Stimulated activated CD8-positive, alpha-beta memory T cell treated with anti-CD3 and anti-CD28 coated beads, Interleukin-12 subunit alpha, Interleukin-12 subunit beta, amount 100 ng/mL, for 4 hours (primary cell): ENCODE measurements around the gene ZFHX2.
"Not testable (repeated sequence)": the region's sequence is repeated elsewhere in the genome, so short reads cannot be mapped to it uniquely, and the experiment has no call there.

Experiments
- DNase-seq: peaks from one replicate; pipeline ENCODE4 v3.0.0-alpha.2; 2020; ENCODE audit warnings: low read depth

Gene ZFHX2

GRCh38 chr14:23539248-23540140, 12.1 kb downstream of the ZFHX2 start:
- DNase-seq, result no peak

- no peak for DNase-seq
Observed at GRCh38 chr14:23538785-23539184, 12.8 kb downstream of the ZFHX2 start.

GRCh38 chr14:23538050-23538718, 13.4 kb downstream of the ZFHX2 start:
- DNase-seq, result no peak

- DNase-seq, result no peak
Observed at GRCh38 chr14:23537351-23538049, 14.1 kb downstream of the ZFHX2 start.

GRCh38 chr14:23536906-23537305, 14.7 kb downstream of the ZFHX2 start:
- not testable (repeated sequence) for DNase-seq

GRCh38 chr14:23536494-23536893, 15.1 kb downstream of the ZFHX2 start:
- no peak for DNase-seq

- DNase-seq, result no peak
Observed at GRCh38 chr14:23535943-23536342, 15.6 kb downstream of the ZFHX2 start.

- DNase-seq, result no peak
Observed at GRCh38 chr14:23533652-23534435, 17.7 kb downstream of the ZFHX2 start.

GRCh38 chr14:23532658-23533057, 18.9 kb downstream of the ZFHX2 start:
- no peak for DNase-seq

GRCh38 chr14:23531391-23531790, 20.2 kb downstream of the ZFHX2 start:
- no peak for DNase-seq

GRCh38 chr14:23530375-23531055, 21.1 kb downstream of the ZFHX2 start:
- DNase-seq, result no peak

- DNase-seq, result no peak
Observed at GRCh38 chr14:23529016-23529415, 22.5 kb downstream of the ZFHX2 start.

- DNase-seq, result no peak
Observed at GRCh38 chr14:23528555-23528954, 23.0 kb downstream of the ZFHX2 start.

GRCh38 chr14:23525611-23526010, 26.0 kb downstream of the ZFHX2 start:
- DNase-seq, result no peak

- DNase-seq, result no peak
Observed at GRCh38 chr14:23524954-23525353, 26.6 kb downstream of the ZFHX2 start.

GRCh38 chr14:23523229-23524016, 28.1 kb downstream of the ZFHX2 start:
- DNase-seq, result no peak

- no peak for DNase-seq
Observed at GRCh38 chr14:23522643-23523198, 28.8 kb downstream of the ZFHX2 start.

- no peak for DNase-seq
Observed at GRCh38 chr14:23521785-23522640, 29.6 kb downstream of the ZFHX2 start.

GRCh38 chr14:23520899-23521533, 30.5 kb downstream of the ZFHX2 start:
- DNase-seq, result no peak
